ENCODE results near the gene HNMT.

GRCh38 chr2:137950238-137950637 lies 14.0 kb upstream of the HNMT start:
- TF ChIP-seq POLR2A (IDR thresholded peaks at IDR 0.05): no peak
- TF ChIP-seq CTCF (IDR thresholded peaks at IDR 0.05 in 4 of 5, conservative IDR thresholded peaks at IDR 0.05 in 1 of 5): no peak

Measured in gastrocnemius medialis (tissue), 4 donors.